ENCODE measurements around the gene LBP.

DNA sequence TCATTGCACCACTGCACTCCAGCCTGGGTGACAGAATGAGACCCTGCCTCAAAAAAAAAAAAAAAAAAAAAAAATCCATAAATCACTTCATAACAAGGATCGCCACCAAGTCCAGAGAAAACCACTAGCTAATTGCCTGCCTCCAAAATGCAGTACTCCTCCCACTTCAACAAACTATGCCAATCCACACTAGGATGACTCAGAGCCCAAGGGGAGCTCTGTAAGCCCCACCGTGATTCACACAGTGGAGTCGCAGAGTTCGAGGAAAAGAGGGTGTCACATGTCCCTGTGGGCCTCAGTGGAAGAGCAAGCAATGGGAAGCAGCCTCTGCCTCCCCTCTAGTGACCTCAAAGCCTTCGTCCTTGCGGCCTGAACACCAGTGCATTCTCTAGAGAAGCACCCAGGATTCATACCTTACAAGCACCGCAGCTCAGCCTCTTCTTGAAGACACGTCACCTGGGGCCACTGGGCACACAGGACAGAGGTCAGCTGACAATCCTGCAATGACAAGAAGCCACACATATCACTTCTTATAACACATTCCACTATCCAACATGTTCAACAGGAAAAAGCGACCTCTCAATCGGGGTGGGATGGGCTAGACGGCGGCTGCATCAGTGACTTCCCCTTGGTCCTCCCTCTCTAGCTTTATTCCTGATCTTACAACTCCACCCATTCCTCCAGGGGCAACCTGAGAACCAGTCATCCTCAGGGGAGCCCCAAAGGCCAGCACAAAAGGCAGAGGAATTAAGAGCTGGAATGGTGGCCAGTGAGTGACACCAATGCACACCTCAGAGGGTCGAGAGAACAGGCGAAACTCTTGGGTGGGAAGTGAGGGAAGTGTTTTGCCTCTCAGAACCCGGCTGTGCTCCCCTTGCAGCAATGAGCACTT lies 80.0 kb downstream of the LBP start:
- TF ChIP-seq CTCF (IDR thresholded peaks at IDR 0.05), result no peak
- TF ChIP-seq POLR2A (IDR thresholded peaks at IDR 0.05), result no peak
